Adrenal gland (tissue), 12 donors: ENCODE results near the gene CPXM2. TPM values are rescaled to one million over a fixed set of nuclear protein-coding genes. Genes with fewer than 3 reads are reported as not detected.

Experiments
- DNase-seq, 7 donors: peaks; one replicate each; pipeline ENCODE4 v3.0.0-alpha.2; 2019 to 2020
- H3K27ac ChIP-seq, 5 donors: fragments of 200-600 bp; sonication (generic) in 4 of 5; 1 replicate in 3 of 5; 2 replicates in 2 of 5; pipeline versions ENCODE4 v1.5.1 to v1.8.0; 2016 to 2020; ENCODE audit warnings: mild to moderate bottlenecking in 1 of 5
- H3K27me3 ChIP-seq: fragments of 200-600 bp; 2 replicates; pipeline ENCODE4 v1.8.0; 2021
- H3K36me3 ChIP-seq, 2 donors: fragments of 200-600 bp; replicated peaks in 1 of 2; 1 replicate in 1 of 2; 2 replicates in 1 of 2; pipeline versions ENCODE4 v1.5.1 to v1.8.0; 2018 to 2022
- H3K4me1 ChIP-seq, 2 donors: fragments of 200-600 bp; replicated peaks in 1 of 2; 1 replicate in 1 of 2; 2 replicates in 1 of 2; pipeline versions ENCODE4 v1.5.1 to v1.8.0; 2018 to 2021
- H3K4me3 ChIP-seq, 4 donors: fragments of 200-600 bp; sonication (generic) in 3 of 4; one replicate each; pipeline ENCODE4 v1.5.1; 2016 to 2018
- H3K9me3 ChIP-seq, 3 donors: fragments of 200-600 bp; sonication (generic) in 1 of 3; replicated peaks in 1 of 3; 1 replicate in 2 of 3; 2 replicates in 1 of 3; pipeline versions ENCODE4 v1.5.1 to v1.8.0; 2016 to 2021
- POLR2A ChIP-seq, 2 donors: fragments of 450-650 bp; IDR thresholded peaks; one replicate each; pipeline ENCODE4 v1.6.1; 2017; ENCODE audit warnings: antibody characterized with exemption in 2 of 2, mild to moderate bottlenecking in 2 of 2, moderate library complexity in 1 of 2
- WGBS, 4 donors: extraction: QIAGEN DNeasy Blood & Tissue Kit in 2 of 4; methylation state at CpG; one replicate each; pipeline versions ENCODE4 v1.1.5 to v1.1.7; 2013 to 2017; 5-methylcytosine and 5-hydroxymethylcytosine counted together
- intact Hi-C, 2 donors: fragments of 100-400 bp; cut with DNase I; formaldehyde crosslinking; loops; one replicate each; pipeline versions ENCODE4 v1.14.1 to v1.15.0; 2022 to 2023
- polyA plus RNA-seq, 3 donors: library from polyadenylated mRNA; stranded (reverse); fragments of 200-250 nt in 2 of 3; fragments of 350-450 nt in 1 of 3; fragmentation: Illumina TruSeq in 1 of 3; extraction: RNeasy Lipid Tissue Mini Kit (QIAGEN cat#74804) in 1 of 3; gene quantifications; one replicate each; pipeline ENCODE4 v1.2.3, GENCODE V29; 2013 to 2014
- total RNA-seq, 9 donors: library from RNA; depleted of rRNA in 4 of 9; stranded (reverse); fragments of >200 nt in 4 of 9; fragments of 120-200 nt in 1 of 9; fragmentation: NEBNext Ultra II Directional in 1 of 9; extraction: Animal tissue kit (Norgen Biotek cat#: 25700) in 1 of 9; gene quantifications; one replicate each; pipeline versions ENCODE4 v1.1.0 to v1.2.4, GENCODE V29; 2013 to 2023
- TF ChIP-seq, protein P1 (sequence below), 6 experiments: fragments of 450-650 bp in 4 of 6; fragments of 200-600 bp in 2 of 6; sonication (generic) in 1 of 6; IDR thresholded peaks; 1 replicate in 5 of 6; 2 replicates in 1 of 6; pipeline versions ENCODE4 v1.5.1 to v1.8.0; 2016 to 2021; ENCODE audit warnings: antibody characterized with exemption in 6 of 6, mild to moderate bottlenecking in 2 of 6, moderate library complexity in 1 of 6
- donor health status: healthy with polysubstance abuse.
- donor health status: Bipolar disorder and iron deficiency.
- donor health status: DM: yes; HTN: yes; CAD: no.
- donor health status: DM: no; HTN: no; CAD: no.
- donor health status: DM: no; HTN: no; CAD: no.
- donor health status: DM: yes; HTN: yes; CAD: no.

Gene CPXM2
- total and polyA plus RNA-seq, 12 donors: 0.17 to 10.8 (median 4.3) TPM

DNA sequence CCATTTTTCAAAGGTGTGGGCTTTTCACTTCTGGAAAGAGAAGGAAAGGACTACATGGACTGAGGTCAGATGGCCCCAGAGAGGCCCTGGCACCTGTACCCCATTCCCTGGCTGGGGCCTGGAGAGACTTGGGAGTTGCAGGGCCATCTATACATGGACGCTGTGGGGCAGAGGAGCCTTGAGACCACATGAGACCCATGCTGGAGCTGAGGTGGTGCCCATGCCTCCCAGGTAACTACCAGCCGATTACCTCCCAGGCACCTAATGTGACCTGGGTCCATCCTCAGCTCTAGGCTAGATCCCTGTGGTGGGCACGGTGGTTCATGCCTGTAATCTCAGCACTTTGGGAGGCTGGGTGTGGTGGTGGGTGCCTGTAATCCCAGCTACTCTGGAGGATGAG, 144.2 kb downstream of the CPXM2 start:
- no peak overlapping the region for H3K4me3 ChIP-seq
- H3K9me3 ChIP-seq: no peaks in the 10 kb centered on the region
- no peaks in the 10 kb centered on the region for H3K36me3 ChIP-seq
- H3K27me3 ChIP-seq: no peaks in the 10 kb centered on the region
- 78 to 92% (median 86%) methylated on average over 2 to 3 of the region's 3 CpGs for WGBS, 4 donors
- H3K4me1 ChIP-seq: no peaks in the 10 kb centered on the region
- DNase-seq: no peak
- TF ChIP-seq, protein P1, sequence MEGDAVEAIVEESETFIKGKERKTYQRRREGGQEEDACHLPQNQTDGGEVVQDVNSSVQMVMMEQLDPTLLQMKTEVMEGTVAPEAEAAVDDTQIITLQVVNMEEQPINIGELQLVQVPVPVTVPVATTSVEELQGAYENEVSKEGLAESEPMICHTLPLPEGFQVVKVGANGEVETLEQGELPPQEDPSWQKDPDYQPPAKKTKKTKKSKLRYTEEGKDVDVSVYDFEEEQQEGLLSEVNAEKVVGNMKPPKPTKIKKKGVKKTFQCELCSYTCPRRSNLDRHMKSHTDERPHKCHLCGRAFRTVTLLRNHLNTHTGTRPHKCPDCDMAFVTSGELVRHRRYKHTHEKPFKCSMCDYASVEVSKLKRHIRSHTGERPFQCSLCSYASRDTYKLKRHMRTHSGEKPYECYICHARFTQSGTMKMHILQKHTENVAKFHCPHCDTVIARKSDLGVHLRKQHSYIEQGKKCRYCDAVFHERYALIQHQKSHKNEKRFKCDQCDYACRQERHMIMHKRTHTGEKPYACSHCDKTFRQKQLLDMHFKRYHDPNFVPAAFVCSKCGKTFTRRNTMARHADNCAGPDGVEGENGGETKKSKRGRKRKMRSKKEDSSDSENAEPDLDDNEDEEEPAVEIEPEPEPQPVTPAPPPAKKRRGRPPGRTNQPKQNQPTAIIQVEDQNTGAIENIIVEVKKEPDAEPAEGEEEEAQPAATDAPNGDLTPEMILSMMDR (IDR thresholded peaks at IDR 0.05): no peak
- TF ChIP-seq POLR2A (IDR thresholded peaks at IDR 0.05): no peak
- no peak overlapping the region for H3K27ac ChIP-seq
- intact Hi-C loops: no loop called here

DNA sequence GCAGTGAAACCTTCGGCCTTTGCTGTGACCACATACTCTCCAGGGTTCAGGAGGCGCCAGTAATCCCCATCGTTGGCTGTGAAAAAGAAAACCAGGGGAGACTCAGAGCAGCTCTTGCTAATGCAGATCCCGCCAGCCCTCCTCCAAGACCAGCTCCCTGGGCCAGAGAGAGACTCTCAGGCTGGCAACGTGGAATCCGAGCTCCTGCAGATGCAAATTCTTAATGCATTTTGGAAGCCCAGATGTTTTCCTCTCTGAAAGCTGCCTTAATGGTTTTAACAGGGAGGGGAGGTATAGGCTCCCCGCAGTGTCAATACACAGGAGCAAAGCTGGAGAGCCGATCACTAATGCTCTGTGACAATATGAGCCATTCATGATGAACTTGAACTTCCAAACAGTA, 144.7 kb downstream of the CPXM2 start:
- 62 to 82% (median 75%) methylated on average over 8 of the region's 8 CpGs for WGBS, 4 donors
- Histone ChIP-seq H3K36me3 (no peaks in the 10 kb centered on the region), H3K4me3 (no peak overlapping the region), H3K9me3 (no peaks in the 10 kb centered on the region), H3K27ac (no peak overlapping the region), H3K27me3 (no peaks in the 10 kb centered on the region), H3K4me1 (no peaks in the 10 kb centered on the region)
- intact Hi-C loops: no loop called here
- TF ChIP-seq, protein P1 (IDR thresholded peaks at IDR 0.05): no peak
- no peak for TF ChIP-seq POLR2A (IDR thresholded peaks at IDR 0.05)
- DNase-seq: no peak

DNA sequence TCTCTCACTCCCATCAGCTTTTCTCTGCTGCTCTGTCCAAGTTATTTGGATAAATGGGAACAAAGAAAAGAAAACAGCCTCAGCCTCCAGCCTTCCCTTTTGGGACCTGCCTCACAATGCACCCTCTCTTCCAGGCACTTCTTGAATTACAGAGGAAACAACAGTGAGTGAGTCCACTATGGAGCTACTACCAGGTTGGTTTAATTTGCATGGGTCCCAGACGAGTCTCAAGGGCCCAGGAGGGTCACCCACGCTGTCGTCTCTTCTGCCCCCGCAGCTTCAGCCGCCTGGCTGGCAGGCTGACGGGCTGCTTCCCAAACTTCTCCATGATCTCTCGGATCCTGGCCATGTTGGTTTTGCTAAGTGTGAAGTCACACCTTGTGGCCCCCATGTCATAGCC, 145.1 kb downstream of the CPXM2 start:
- Histone ChIP-seq H3K9me3 (no peaks in the 10 kb centered on the region), H3K4me1 (no peaks in the 10 kb centered on the region), H3K27me3 (no peaks in the 10 kb centered on the region), H3K4me3 (no peak overlapping the region), H3K36me3 (no peaks in the 10 kb centered on the region), H3K27ac (no peak overlapping the region)
- DNase-seq: no peak
- WGBS, 4 donors: 69 to 76% (median 71%) methylated on average over 5 to 7 of the region's 7 CpGs
- intact Hi-C loops: no loop called here
- TF ChIP-seq, protein P1 (IDR thresholded peaks at IDR 0.05): no peak
- TF ChIP-seq POLR2A (IDR thresholded peaks at IDR 0.05): no peak

DNA sequence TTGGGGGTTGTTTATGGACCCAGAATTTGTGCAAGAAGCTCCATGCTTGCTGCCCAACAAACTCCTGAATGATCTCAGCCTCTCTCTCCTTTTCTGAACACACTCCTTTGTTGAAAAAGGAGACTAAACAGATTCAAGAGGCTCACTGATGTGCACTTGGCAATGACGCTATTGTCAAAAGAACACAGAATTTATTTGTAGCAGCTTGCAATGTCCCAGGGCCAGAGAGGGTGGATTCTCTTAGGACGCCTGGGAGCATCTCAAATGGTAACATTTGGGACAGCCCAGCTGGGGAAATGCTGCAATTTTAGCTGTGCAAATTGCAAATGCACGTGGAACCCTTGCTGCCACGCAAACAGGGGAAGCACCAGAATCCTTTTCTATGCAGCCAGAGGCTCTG, 145.5 kb downstream of the CPXM2 start:
- intact Hi-C loops: no loop called here
- no peaks in the 10 kb centered on the region for H3K9me3 ChIP-seq
- WGBS, 4 donors: 59 to 71% (median 62%) methylated on average over 4 of the region's 4 CpGs
- H3K4me3 ChIP-seq: no peak overlapping the region
- H3K27ac ChIP-seq: no peak overlapping the region
- H3K27me3 ChIP-seq: no peaks in the 10 kb centered on the region
- no peaks in the 10 kb centered on the region for H3K4me1 ChIP-seq
- H3K36me3 ChIP-seq: no peaks in the 10 kb centered on the region
- TF ChIP-seq, protein P1 (IDR thresholded peaks at IDR 0.05): no peak
- TF ChIP-seq POLR2A (IDR thresholded peaks at IDR 0.05): no peak
- DNase-seq: no peak
